ENCODE results near the gene MAP3K14.

DNA sequence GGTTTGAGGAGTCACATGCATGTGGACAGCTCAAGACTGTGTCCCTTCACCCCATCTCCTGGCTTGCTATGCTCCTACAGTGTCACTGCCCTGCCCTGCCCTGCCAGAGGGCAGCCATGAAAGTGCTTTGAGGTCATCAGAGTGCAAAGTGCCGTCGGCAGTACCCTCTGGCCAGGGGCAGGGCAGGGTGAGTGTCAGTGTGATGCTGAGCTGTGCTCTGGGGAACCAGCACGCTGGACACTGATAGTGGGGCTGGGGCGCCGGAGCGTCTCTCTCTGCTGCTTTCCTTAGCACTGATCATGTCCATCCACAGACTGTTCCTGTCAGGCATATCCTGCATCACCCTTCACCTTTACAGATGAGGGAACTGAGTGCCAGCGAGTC is 53.4 kb downstream of the MAP3K14 start:
- TF ChIP-seq EP300 (IDR thresholded peaks at IDR 0.05; ENCODE audit: borderline replicate concordance) = no peak
- no peak for TF ChIP-seq EGR1 (IDR thresholded peaks at IDR 0.05)
- TF ChIP-seq, protein P1, sequence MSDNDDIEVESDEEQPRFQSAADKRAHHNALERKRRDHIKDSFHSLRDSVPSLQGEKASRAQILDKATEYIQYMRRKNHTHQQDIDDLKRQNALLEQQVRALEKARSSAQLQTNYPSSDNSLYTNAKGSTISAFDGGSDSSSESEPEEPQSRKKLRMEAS (IDR thresholded peaks at IDR 0.05) = no peak

Data from Ishikawa (cell line).